SK-N-MC (cell line): ENCODE results near the gene ACSM2A.
"Not testable (repeated sequence)": the region's sequence is repeated elsewhere in the genome, so short reads cannot be mapped to it uniquely, and the experiment has no call there.

ENCODE experiments used
- EZH2 ChIP-seq: fragments of 200-600 bp; sonication (generic); IDR thresholded peaks from one replicate; pipeline ENCODE4 v1.6.1; 2017; ENCODE audit warnings: antibody characterized with exemption
- POLR2AphosphoS5 ChIP-seq: IDR thresholded peaks from 2 replicates; pipeline ENCODE4 v1.6.1; 2012; ENCODE audit warnings: mild to moderate bottlenecking, low read depth, low read length, borderline replicate concordance

DNA sequence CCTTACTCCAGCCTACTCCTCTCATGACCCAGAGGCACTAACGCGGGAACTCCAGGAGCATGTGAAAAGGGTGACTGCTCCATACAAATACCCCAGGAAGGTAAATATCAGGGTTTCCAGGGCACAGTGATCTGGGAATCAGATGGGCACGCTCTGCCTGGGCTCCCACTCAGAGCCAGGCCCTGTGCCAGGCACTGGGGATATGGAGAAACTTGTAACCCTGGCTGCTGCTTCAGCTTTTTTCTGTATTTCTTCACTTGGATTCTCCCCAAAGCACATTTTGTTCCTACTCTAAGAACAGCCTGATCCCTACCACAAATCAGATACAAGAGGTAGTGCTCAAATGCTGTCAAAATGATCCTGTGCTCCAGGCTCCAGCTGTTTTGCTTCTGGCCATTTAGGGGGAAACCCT is 11.5 kb upstream of the ACSM2A start:
- TF ChIP-seq POLR2AphosphoS5, EZH2: not testable (repeated sequence)
